Measurements from ENCODE around the gene ZMIZ1.

Gene ZMIZ1

GRCh38 chr10:79182781-79183467 lies 114.2 kb downstream of the ZMIZ1 start:
- no peak overlapping the region for H3K27ac ChIP-seq
- no peak for TF ChIP-seq ZFX (IDR thresholded peaks at IDR 0.05; ENCODE audit: borderline replicate concordance)
- TF ChIP-seq CTCF (IDR thresholded peaks at IDR 0.05) = no peak

- TF ChIP-seq ZFX (IDR thresholded peaks at IDR 0.05; ENCODE audit: borderline replicate concordance) (no peak), CTCF (IDR thresholded peaks at IDR 0.05) (no peak)
- H3K27ac ChIP-seq = no peak overlapping the region
Observed at GRCh38 chr10:79183468-79183865, 114.7 kb downstream of the ZMIZ1 start.

DNA sequence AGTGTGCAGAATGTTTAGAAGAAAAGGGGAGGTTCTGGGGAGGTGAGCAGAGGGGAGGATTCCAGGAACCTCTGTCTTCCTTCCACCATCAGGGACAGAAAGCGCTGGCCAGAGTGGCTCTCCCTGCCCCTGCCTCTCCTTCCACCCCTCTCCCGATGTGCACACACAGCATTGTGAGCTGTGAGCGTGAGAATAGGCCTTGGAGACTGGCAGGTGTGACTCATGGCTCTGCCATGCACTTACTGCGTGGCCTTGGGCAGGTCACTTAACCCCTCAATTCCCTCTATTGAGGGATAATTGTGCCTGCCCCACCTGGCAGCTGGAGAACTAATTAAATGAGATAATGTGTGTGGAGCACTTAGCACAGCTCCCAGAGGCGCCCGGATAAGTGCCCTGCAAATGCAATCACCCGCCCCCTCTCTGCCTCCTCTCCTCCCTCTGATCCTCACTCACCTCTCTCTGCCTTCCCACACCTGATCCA lies 115.4 kb downstream of the ZMIZ1 start:
- TF ChIP-seq CTCF (IDR thresholded peaks at IDR 0.05) (no peak), ZFX (IDR thresholded peaks at IDR 0.05; ENCODE audit: borderline replicate concordance) (no peak)
- H3K27ac ChIP-seq = no peak overlapping the region

GRCh38 chr10:79184657-79185056 lies 115.9 kb downstream of the ZMIZ1 start:
- no peak for TF ChIP-seq CTCF (IDR thresholded peaks at IDR 0.05)
- TF ChIP-seq ZFX (IDR thresholded peaks at IDR 0.05; ENCODE audit: borderline replicate concordance) = no peak
- no peak overlapping the region for H3K27ac ChIP-seq

DNA sequence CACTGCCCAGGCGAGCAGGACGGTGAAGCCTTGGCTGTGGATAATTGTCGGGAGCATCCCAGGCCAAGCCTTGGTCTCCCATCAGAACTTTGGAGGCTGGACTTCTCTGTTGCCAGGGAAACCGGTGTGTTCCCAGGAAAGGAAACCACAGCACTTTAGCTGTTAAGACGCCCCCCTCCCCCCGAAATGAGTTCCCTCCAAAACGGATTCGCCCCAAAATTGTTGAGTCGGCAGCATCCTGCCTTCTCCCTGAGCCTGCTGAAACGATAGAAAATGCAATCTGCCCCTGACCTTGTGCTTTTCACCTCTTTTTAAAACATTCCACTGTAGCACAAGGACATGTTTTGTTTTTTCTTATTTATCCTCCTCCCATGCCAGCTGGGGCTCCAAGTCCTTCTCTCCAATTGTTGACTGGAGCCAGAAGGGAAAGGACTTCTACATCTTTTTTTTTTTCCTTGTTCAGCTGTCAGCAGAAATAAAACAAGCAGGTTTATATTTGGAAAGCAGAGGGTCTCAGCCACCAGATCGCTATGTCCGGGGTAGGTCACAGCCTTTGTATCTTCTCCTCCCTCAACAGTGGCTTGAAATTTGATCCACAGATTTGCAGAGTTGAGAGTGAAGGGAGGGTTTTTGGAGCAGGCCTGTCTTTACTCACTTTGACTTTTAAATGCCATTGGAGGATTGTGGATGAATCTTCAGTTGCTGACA lies 116.5 kb downstream of the ZMIZ1 start:
- no peak for TF ChIP-seq CTCF (IDR thresholded peaks at IDR 0.05)
- TF ChIP-seq ZFX (IDR thresholded peaks at IDR 0.05; ENCODE audit: borderline replicate concordance) = no peak
- H3K27ac ChIP-seq = no peak overlapping the region

GRCh38 chr10:79185796-79186374 lies 117.1 kb downstream of the ZMIZ1 start:
- TF ChIP-seq ZFX (IDR thresholded peaks at IDR 0.05; ENCODE audit: borderline replicate concordance) (no peak), CTCF (IDR thresholded peaks at IDR 0.05) (no peak)
- H3K27ac ChIP-seq = no peak overlapping the region
